NCI-H2227 (cell line): ENCODE measurements around the gene DSC1.

Experiments
- DNase-seq: peaks from one replicate; lab custom pipeline; 2025; ENCODE audit not compliant: unreplicated experiment; lab: John Stamatoyannopoulos, UW

Gene DSC1

DNA sequence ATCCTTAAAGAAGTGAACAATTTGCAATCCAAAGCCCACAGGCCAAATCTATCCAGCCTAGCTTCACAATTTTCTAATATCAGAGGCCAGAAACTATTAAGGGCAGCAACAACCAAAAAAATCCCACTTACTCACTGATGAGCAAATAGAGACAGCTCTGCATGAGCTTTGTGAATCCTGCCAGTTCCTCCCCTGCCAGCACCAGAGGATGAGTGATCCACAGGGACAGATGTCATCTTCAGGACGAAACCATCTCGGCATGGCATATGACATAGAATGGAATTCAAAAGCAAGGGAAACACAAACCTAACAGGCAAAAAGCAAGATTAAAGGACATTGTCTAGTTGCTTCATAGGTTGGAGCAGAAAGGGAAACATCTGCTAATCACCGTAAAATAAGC is 58.2 kb downstream of the DSC1 start:
- DNase-seq: no peak

DNA sequence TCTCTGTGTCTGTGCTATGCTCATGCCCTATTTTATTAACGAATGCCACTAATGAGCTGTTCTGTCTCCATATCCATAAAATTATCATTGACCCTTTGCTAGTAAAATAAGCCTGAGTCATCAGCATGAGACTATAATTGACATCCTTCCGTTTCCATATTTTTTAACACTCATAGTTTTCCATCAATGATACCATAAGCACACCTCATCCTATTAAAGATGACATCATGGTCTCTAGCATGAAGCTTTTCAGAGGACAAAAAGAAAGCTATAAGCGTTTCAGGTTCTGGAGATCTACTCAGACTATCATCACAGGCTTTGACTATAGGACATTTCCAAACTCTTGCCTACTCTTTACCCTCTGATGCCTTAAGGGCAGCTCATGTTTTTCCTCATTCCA is 59.2 kb downstream of the DSC1 start:
- no peak for DNase-seq

DNA sequence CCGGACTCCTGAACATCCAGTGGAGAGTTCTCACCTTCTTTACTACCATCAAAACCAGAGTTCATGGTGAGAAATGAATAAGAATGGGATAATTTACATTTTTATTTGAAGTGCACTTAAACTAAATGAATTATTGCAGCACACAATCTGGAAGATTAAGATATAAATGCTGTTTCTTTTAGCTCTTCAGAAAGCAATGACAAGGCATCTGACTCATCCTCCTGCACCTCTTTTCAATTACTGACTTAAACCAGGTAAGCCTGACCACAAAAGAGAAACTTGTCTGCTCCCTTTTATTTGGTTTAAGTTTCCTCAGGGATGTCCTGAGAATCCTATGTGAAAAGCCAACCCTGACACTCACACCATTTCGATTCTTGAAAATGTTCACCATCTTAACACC is 59.7 kb downstream of the DSC1 start:
- no peak for DNase-seq

DNA sequence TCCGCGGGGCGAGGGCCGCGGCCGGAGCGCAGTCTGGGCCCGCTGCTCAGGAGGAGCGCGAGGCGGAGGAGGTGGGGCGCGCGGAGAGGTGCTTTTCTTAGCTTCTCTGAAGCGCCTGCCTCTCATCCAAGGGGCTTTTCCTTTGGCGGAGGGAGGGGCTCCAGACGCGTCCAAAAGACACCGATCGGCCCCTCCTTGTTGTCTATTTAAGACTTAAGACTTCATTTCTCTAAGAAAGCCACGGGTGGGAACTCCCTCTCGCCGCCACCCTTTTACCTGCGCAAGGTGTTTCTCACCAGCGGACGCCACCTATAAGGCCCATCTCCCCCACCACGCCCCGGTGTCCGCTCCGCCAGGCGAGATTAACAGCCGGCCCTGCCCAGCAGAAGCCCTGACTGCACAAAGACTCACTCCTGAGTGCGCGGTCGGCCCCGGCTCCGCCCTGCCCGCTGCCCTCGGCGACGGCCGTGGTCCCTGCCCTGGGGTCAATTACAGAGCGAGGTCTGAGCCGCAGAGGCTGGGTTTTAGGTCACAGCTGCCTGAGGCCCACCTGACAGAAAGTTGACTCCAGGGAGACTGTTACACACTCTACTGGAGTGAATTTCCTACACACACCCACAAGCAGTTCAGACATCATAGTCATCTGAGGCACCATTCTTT is 60.5 kb downstream of the DSC1 start, which contains the start of gene DSC2:
TSS of gene DSC2 (minus strand) at position 397 of the 660 bp plus-strand sequence. CDS start 450 bp downstream, outside the sequence.
- DNase-seq: peak; percentile 10

DNA sequence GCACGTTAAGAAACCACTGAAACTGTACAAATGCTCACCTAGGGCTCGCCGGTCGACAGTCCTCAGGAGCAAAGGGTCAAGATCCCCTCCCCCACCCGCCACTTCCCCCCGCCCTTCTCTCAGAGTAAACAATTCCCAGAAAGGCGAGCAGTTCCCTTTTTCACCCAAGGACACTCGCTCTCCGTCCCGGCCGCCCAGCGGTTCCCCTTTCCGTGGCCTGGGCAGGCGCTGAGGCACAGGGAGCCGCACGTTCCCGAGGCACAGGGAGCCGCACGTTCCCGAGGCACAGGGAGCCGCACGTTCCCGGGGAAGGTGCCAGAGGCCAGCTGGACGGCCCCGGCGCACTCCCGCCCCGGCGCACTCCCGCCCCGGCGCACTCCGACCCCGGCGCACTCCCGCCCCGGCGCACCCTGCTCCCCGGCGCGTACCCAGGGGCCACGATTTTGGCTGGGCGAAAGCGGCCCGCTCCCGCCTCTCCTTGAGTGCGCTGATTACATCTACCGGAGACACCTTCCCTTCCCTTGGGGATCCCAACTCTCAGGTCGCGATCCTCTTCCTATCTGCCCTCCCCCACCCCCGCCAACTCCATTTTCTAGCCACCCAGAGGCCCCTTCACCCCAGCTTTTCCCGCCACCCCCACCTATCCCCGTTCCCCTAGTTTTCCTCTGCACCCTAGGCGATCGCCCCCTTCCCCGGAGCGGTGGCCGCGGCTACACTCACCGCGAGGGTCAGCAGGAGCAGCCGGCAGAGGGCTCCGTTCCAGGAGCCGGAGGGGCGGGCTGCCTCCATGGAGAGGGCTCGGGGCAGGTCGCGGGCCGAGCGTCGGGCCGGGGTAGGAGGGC is 61.3 kb downstream of the DSC1 start:
- DNase-seq: no peak

DNA sequence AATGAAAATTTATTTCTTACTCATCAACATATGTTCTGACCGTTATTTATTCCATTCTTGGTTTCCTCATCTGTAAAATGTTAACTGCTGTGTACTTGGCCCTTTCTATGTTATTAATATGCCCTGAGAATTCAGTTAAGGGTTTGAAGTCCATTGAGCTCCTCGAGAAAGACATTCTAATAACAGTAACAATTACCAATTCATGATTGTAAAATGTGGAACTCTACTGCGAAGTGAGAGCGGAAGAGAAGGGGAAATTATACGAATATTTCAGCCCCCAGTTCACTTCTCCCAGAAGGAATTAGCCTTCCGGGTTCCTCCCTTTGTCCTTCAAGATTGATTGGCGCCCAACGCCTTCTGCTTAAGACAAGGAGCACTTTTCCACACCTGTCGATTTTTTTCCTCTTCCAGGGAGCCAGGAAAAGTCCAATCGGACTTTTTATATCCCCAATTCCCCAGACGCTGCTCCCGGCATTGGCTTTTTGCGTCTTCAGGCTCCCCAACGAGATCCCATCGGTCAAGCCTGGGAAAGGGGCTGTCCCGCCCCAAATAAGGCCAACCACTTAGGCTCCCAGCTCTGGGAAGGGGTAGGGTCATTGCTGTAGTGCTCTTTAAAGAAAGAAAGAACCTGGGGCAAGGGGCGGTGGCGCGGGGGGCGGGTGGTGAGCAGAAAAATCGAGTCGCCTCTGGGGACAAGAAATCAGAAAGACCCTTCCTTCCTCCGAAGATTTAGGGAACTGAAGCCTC is 62.0 kb downstream of the DSC1 start:
- DNase-seq: no peak

DNA sequence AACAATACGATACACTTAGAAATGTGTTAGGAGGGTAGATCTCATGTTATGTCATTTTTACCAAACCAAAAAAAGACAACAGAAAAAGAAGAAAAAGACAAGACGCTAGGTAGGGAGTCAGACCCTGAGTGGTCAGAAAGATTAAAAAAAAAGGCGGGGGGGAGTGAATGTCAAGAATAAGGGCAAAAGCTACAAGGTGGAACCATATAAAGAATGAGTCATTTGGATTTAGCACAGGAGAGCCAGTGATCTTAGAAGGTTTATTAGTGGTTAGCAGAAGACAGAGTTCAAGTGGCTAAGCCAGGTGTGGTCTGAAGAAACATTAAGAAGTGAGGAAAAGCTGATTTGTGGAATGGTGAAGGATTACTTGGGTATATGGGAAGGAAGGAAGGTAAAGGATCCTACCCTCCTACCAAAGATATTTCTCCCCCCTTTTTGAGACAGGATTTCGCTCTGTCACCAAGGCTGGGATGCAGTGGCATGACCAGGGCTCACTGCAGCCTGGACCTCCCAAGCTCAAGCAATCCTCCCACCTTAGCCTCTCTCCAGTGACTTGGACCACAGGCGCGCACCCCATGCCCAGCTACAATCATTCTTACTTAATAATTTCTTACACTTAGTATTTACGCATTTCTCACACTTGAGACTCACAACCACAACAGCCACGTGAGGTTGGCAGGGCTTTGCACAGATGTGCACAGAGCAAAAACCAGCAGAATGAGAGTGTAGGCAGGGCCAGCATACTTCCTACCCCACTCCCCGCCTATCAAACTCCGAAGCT is 63.0 kb downstream of the DSC1 start:
- no peak for DNase-seq

DNA sequence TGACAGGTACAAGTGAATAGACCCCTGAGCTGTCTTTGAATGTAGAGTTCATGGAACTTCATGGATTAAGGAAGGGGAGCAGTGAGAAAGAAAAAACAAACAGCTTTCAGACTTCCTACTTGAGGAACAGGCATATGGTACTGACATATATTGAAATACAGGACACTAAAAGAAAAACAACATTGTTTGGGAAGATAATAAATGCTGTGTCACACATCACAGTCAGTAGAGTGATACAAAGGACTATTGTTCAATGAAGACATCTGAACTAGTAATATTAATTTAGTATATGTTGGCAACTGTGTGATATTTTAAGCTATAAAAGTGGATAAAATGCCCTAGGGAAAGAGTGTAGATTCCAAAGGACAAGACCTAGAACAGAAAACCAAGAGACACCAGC is 63.8 kb downstream of the DSC1 start:
- DNase-seq: no peak

DNA sequence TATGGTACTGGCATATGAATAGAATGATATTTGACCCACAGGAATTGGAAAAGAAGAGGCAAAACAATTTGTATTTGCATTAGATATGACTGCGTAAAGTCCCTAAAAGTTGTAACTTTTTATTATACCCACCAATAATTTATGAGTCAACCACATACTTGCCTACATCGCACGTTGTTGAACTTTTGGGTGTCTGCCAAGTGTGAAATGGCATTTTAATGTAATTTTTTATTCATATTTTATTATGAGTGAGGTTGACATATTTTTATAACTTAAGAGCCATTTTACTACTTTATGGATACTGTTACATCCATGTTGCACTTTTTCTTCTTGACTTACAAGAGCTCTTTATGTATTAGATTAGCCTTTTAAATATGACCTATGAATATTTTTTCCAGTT is 65.0 kb downstream of the DSC1 start:
- no peak for DNase-seq

DNA sequence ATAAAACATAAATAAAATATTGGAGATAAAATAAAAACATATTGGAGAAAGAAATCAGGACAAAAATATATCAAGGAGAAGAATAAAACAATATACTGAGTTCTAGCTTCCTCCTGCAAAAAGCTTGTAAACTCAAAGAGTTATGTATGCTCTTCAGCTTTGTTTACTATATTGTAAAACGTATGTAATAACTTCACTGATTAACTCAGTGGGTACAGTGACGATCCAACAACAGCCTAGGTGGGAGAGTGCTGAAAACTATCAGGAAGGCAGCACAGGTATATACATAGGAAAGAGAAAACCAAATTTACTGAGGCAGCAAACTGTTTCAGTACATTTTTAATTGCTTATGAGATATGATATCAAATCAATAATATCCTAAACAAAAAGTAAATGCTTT is 68.8 kb downstream of the DSC1 start:
- no peak for DNase-seq

DNA sequence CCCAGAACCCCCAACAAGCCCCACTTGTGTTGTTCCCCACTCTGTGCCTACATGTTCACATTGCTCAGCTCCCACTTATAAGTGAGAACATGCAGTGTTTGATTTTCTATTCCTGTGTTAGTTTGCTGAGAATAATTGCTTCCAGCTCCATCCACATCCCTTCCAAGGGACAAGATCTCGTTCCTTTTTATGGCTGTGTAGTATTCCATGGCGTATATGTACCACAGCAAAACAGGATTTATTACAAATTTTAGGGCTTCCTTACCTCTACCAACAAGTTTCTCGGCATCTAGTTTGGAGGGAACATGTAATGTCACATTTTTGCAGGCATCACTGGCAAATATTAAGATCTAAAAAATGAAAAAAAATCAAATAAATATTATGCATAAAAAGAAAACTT is 69.4 kb downstream of the DSC1 start:
- no peak for DNase-seq

DNA sequence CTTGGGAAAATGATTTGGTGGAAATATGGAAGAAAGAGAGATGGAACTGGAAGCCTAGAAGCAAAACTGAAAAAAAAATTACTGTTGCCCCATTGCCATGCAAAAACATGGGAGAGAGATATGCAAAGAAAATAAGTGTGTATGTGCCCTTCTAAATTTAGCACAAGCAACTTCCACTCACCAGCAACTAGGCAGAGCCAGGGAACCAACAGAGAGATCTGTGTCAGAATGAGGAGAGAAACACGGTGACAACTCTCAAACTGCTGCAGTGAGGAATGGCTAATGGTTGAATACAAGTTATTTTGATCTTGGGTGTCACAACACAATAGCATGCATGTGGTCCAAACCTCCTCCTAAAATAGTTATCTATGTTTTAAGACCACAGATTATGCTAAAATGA is 71.3 kb downstream of the DSC1 start:
- no peak for DNase-seq

DNA sequence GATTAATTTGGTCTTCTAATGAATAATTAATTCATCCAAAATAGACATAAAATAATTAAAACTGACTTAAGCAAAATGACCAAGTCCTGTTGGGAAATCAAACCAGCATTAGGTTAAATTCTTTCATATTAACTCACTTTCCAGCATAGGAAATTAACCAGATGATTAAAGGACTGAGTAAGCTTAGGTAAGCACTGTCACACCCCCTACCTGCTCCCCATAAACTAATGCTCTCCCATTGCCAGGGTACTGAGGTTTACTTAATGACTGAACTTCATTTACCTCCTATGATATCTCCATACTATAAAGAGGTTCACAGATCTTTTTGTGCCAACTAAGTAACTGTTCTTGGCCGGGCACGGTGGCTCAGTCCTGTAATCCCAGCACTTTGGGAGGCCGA is 74.1 kb downstream of the DSC1 start:
- no peak for DNase-seq

DNA sequence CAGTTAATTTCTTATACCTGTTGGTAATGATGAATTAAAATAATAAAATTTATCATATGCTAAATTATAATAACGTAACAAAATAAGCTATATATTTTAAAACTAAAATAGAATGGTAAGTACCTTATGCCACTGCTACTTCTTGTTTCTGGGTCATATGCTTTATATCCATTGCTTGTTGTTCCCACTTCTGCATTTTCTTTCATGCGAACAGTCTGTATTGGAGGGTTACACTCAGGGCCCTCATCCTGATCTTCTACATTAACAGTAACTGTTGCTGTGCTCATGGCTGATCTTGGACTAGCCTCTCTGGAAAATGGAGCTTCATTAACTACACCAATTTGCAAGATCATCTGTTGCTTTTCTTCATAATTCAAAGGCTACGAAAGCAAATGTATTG is 82.7 kb downstream of the DSC1 start:
- no peak for DNase-seq
